CD4-positive, CD25-positive, alpha-beta regulatory T cell (primary cell): ENCODE data around the gene KCNH5. TPM values are rescaled to one million over a fixed set of nuclear protein-coding genes. Genes with fewer than 3 reads are reported as not detected.

Source experiments
- ATAC-seq, 2 donors: fragments of 150-1000 bp; cut with Tn5 transposase; one replicate each; pipeline ENCODE4 v1.10.0; 2021; ENCODE audit warnings: low read depth in 2 of 2, moderate number of reproducible peaks in 2 of 2, moderate library complexity in 1 of 2
- DNase-seq, 3 donors: peaks; one replicate each; pipeline versions ENCODE4 v3.0.0 to v3.0.0-alpha.2; 2012 to 2022; ENCODE audit warnings: mixed read lengths in 1 of 3
- H3K27ac ChIP-seq: one replicate; pipeline ENCODE4 v1.7.0; 2013; ENCODE audit warnings: mild to moderate bottlenecking, low read length; ENCODE audit not compliant: insufficient read depth, poor library complexity, severe bottlenecking
- H3K27me3 ChIP-seq: one replicate; pipeline ENCODE4 v1.7.0; 2013; ENCODE audit warnings: low read length; ENCODE audit not compliant: control insufficient read depth, insufficient read depth
- H3K36me3 ChIP-seq: one replicate; pipeline ENCODE4 v1.7.0; 2013; ENCODE audit warnings: mild to moderate bottlenecking, low read length, moderate library complexity; ENCODE audit not compliant: control insufficient read depth, insufficient read depth
- H3K4me1 ChIP-seq: 2 replicates; pipeline ENCODE4 v1.7.0; 2013; ENCODE audit warnings: mild to moderate bottlenecking, low read length; ENCODE audit not compliant: insufficient read depth, control insufficient read depth, poor library complexity, severe bottlenecking
- H3K4me3 ChIP-seq: one replicate; pipeline ENCODE4 v1.7.0; 2013; ENCODE audit warnings: low read depth, mild to moderate bottlenecking, low read length, moderate library complexity
- H3K9me3 ChIP-seq, 2 experiments: 1 replicate in 1 of 2; 2 replicates in 1 of 2; pipeline ENCODE4 v1.7.0; 2013; ENCODE audit warnings: low read length in 2 of 2, mild to moderate bottlenecking in 1 of 2, moderate library complexity in 1 of 2; ENCODE audit not compliant: control insufficient read depth in 2 of 2
- H3K27ac Mint-ChIP-seq, 3 donors: one replicate each; pipeline ENCODE4 v1.8.0; 2020 to 2022; ENCODE audit warnings: mild to moderate bottlenecking in 3 of 3, mixed read lengths in 3 of 3, moderate library complexity in 2 of 3
- H3K27me3 Mint-ChIP-seq: one replicate; pipeline ENCODE4 v1.8.0; 2022; ENCODE audit warnings: mild to moderate bottlenecking, mixed read lengths
- H3K36me3 Mint-ChIP-seq: one replicate; pipeline ENCODE4 v1.8.0; 2020; ENCODE audit warnings: mixed read lengths
- H3K4me1 Mint-ChIP-seq, 4 donors: one replicate each; pipeline ENCODE4 v1.8.0; 2020 to 2022; ENCODE audit warnings: mixed read lengths in 4 of 4, mild to moderate bottlenecking in 1 of 4
- H3K4me3 Mint-ChIP-seq, 4 donors: one replicate each; pipeline ENCODE4 v1.8.0; 2020 to 2022; ENCODE audit warnings: mild to moderate bottlenecking in 4 of 4, mixed read lengths in 4 of 4, moderate library complexity in 3 of 4
- H3K9me3 Mint-ChIP-seq, 7 donors: one replicate each; pipeline ENCODE4 v1.8.0; 2020 to 2022; ENCODE audit warnings: mixed read lengths in 7 of 7, mild to moderate bottlenecking in 3 of 7, moderate library complexity in 2 of 7
- polyA plus RNA-seq, 4 donors: library from polyadenylated mRNA; unstranded; fragments of 300-500 nt; fragmentation: Illumina TruSeq; gene quantifications; one replicate each; pipeline ENCODE4 v1.2.3, GENCODE V29; 2021
- total RNA-seq: library from RNA; stranded (reverse); gene quantifications from one replicate; pipeline ENCODE4 v1.2.3, GENCODE V29; 2022

The KCNH5 gene
- total RNA-seq, result not detected
- not detected for polyA plus RNA-seq

- H3K36me3 Mint-ChIP-seq, result no peaks in the 10 kb centered on the region
- H3K4me1 Mint-ChIP-seq, result peaks cover 0 to 3% (median 0%) of the 10 kb centered on the region in 4 donors
- peaks cover 54% of the 10 kb centered on the region for H3K27me3 Mint-ChIP-seq
- Histone ChIP-seq H3K27me3 (peaks cover 13% of the 10 kb centered on the region), H3K27ac (no peak within 1 kb of the TSS), H3K9me3 (no peaks in the 10 kb centered on the region), H3K4me3 (no peak within 1 kb of the TSS), H3K4me1 (no peaks in the 10 kb centered on the region), H3K36me3 (no peaks in the 10 kb centered on the region)
- no peak for ATAC-seq
- H3K27ac Mint-ChIP-seq, result no peak within 1 kb of the TSS
- peak within 1 kb of the TSS in 1 of 4 donors; percentile 33 for H3K4me3 Mint-ChIP-seq
- H3K9me3 Mint-ChIP-seq, result peaks cover 0 to 2% (median 0%) of the 10 kb centered on the region in 7 donors
- peak in 1 of 3 donors; percentile 5 for DNase-seq
These were observed at the start of gene KCNH5 for GRCh38 chr14:63045234-63045611. TSS of gene KCNH5 (minus strand) at chr14:63045458. CDS start at chr14:63045186, 272 bp downstream.

- DNase-seq (no peak), ATAC-seq (no peak)
- H3K4me1 Mint-ChIP-seq, result no peaks in the 10 kb centered on the region
- no peak overlapping the region for H3K27ac Mint-ChIP-seq
- H3K27me3 ChIP-seq, result no peaks in the 10 kb centered on the region
- H3K27me3 Mint-ChIP-seq, result no peaks in the 10 kb centered on the region
- H3K9me3 Mint-ChIP-seq, result peaks cover 0 to 2% (median 0%) of the 10 kb centered on the region in 7 donors
- H3K4me3 ChIP-seq, result no peak overlapping the region
- H3K4me1 ChIP-seq, result no peaks in the 10 kb centered on the region
- no peak overlapping the region for H3K27ac ChIP-seq
- H3K4me3 Mint-ChIP-seq, result no peak overlapping the region
- H3K36me3 Mint-ChIP-seq, result no peaks in the 10 kb centered on the region
- H3K9me3 ChIP-seq, result no peaks in the 10 kb centered on the region
- H3K36me3 ChIP-seq, result no peaks in the 10 kb centered on the region
These were observed 46.2 kb upstream of the KCNH5 start for GRCh38 chr14:63091394-63091996.

- no peak overlapping the region for H3K4me3 ChIP-seq
- no peaks in the 10 kb centered on the region for H3K36me3 ChIP-seq
- ATAC-seq (no peak), DNase-seq (peak in 1 of 3 donors; percentile 0)
- H3K27ac Mint-ChIP-seq, result no peak overlapping the region
- H3K4me1 ChIP-seq, result no peaks in the 10 kb centered on the region
- H3K27ac ChIP-seq, result no peak overlapping the region
- H3K9me3 ChIP-seq, result no peaks in the 10 kb centered on the region
- H3K27me3 ChIP-seq, result no peaks in the 10 kb centered on the region
- H3K27me3 Mint-ChIP-seq, result no peaks in the 10 kb centered on the region
- H3K4me1 Mint-ChIP-seq, result no peaks in the 10 kb centered on the region
- peaks cover 0 to 5% (median 2%) of the 10 kb centered on the region in 7 donors for H3K9me3 Mint-ChIP-seq
- H3K4me3 Mint-ChIP-seq, result no peak overlapping the region
- no peaks in the 10 kb centered on the region for H3K36me3 Mint-ChIP-seq
These were observed 43.6 kb upstream of the KCNH5 start for GRCh38 chr14:63088865-63089264.

GRCh38 chr14:63078569-63078968, 33.3 kb upstream of the KCNH5 start:
- Histone ChIP-seq H3K27ac (no peak overlapping the region), H3K4me3 (no peak overlapping the region), H3K4me1 (no peaks in the 10 kb centered on the region), H3K27me3 (no peaks in the 10 kb centered on the region), H3K9me3 (peaks cover 0 to 2% of the 10 kb centered on the region in 2 experiments), H3K36me3 (no peaks in the 10 kb centered on the region)
- no peaks in the 10 kb centered on the region for H3K4me1 Mint-ChIP-seq
- no peak overlapping the region for H3K4me3 Mint-ChIP-seq
- DNase-seq, result no peak
- H3K9me3 Mint-ChIP-seq, result peaks cover 0 to 4% (median 0%) of the 10 kb centered on the region in 7 donors
- no peak overlapping the region for H3K27ac Mint-ChIP-seq
- H3K36me3 Mint-ChIP-seq, result no peaks in the 10 kb centered on the region
- no peaks in the 10 kb centered on the region for H3K27me3 Mint-ChIP-seq
- no peak for ATAC-seq

GRCh38 chr14:63076488-63076887, 31.2 kb upstream of the KCNH5 start:
- Mint-ChIP-seq H3K9me3 (peaks cover 0 to 4% (median 0%) of the 10 kb centered on the region in 7 donors), H3K27me3 (no peaks in the 10 kb centered on the region), H3K4me3 (no peak overlapping the region), H3K36me3 (no peaks in the 10 kb centered on the region), H3K4me1 (no peaks in the 10 kb centered on the region), H3K27ac (no peak overlapping the region)
- Histone ChIP-seq H3K36me3 (no peaks in the 10 kb centered on the region), H3K9me3 (no peaks in the 10 kb centered on the region), H3K4me1 (no peaks in the 10 kb centered on the region), H3K4me3 (no peak overlapping the region), H3K27ac (no peak overlapping the region), H3K27me3 (no peaks in the 10 kb centered on the region)
- DNase-seq (no peak), ATAC-seq (no peak)

- Histone ChIP-seq H3K36me3 (no peaks in the 10 kb centered on the region), H3K4me1 (no peaks in the 10 kb centered on the region), H3K27me3 (no peaks in the 10 kb centered on the region), H3K9me3 (no peaks in the 10 kb centered on the region), H3K4me3 (no peak overlapping the region), H3K27ac (no peak overlapping the region)
- ATAC-seq, result no peak
- no peak for DNase-seq
- Mint-ChIP-seq H3K27me3 (no peaks in the 10 kb centered on the region), H3K9me3 (peaks cover 0 to 4% (median 0%) of the 10 kb centered on the region in 7 donors), H3K4me3 (no peak overlapping the region), H3K27ac (no peak overlapping the region), H3K36me3 (no peaks in the 10 kb centered on the region), H3K4me1 (no peaks in the 10 kb centered on the region)
These were observed 10.4 kb upstream of the KCNH5 start for GRCh38 chr14:63055631-63056030.

GRCh38 chr14:63051992-63052391, 6.7 kb upstream of the KCNH5 start:
- no peaks in the 10 kb centered on the region for H3K4me1 ChIP-seq
- Mint-ChIP-seq H3K4me1 (no peaks in the 10 kb centered on the region), H3K27me3 (peaks cover 18% of the 10 kb centered on the region), H3K27ac (no peak overlapping the region), H3K4me3 (no peak overlapping the region), H3K36me3 (no peaks in the 10 kb centered on the region), H3K9me3 (peaks cover 0 to 4% (median 0%) of the 10 kb centered on the region in 7 donors)
- no peaks in the 10 kb centered on the region for H3K36me3 ChIP-seq
- no peaks in the 10 kb centered on the region for H3K9me3 ChIP-seq
- H3K27ac ChIP-seq, result no peak overlapping the region
- no peak for DNase-seq
- no peak for ATAC-seq
- H3K27me3 ChIP-seq, result peaks cover 6% of the 10 kb centered on the region
- no peak overlapping the region for H3K4me3 ChIP-seq

- Histone ChIP-seq H3K27me3 (peaks cover 8% of the 10 kb centered on the region), H3K4me1 (no peaks in the 10 kb centered on the region), H3K36me3 (no peaks in the 10 kb centered on the region), H3K4me3 (no peak overlapping the region), H3K27ac (no peak overlapping the region), H3K9me3 (no peaks in the 10 kb centered on the region)
- Mint-ChIP-seq H3K4me3 (no peak overlapping the region), H3K27me3 (peaks cover 25% of the 10 kb centered on the region), H3K9me3 (peaks cover 0 to 4% (median 0%) of the 10 kb centered on the region in 7 donors), H3K4me1 (peaks cover 0 to under 1% (median 0%) of the 10 kb centered on the region in 4 donors), H3K36me3 (no peaks in the 10 kb centered on the region), H3K27ac (no peak overlapping the region)
- ATAC-seq (no peak), DNase-seq (no peak)
These were observed 6.0 kb upstream of the KCNH5 start for GRCh38 chr14:63051301-63051700.
